Sigmoid colon (tissue), 4 donors: Measurements from ENCODE around the gene LCLAT1.

Experiments used
- EP300 ChIP-seq, 4 donors: sonication (generic); formaldehyde crosslinking; IDR thresholded peaks; one replicate each; pipeline ENCODE4 v1.6.1; 2017; ENCODE audit warnings: antibody characterized with exemption in 4 of 4
- POLR2A ChIP-seq, 2 donors: fragments of 450-650 bp; IDR thresholded peaks; one replicate each; pipeline ENCODE4 v1.6.1; 2016; ENCODE audit warnings: antibody characterized with exemption in 2 of 2, mild to moderate bottlenecking in 2 of 2, moderate library complexity in 2 of 2
- POLR2AphosphoS5 ChIP-seq, 4 donors: sonication (generic); formaldehyde crosslinking; IDR thresholded peaks; one replicate each; pipeline ENCODE4 v1.6.1; 2017; ENCODE audit warnings: antibody characterized with exemption in 4 of 4
- TF ChIP-seq, protein P1 (sequence below), 4 experiments: fragments of 450-650 bp in 3 of 4; fragments of 200-600 bp in 1 of 4; IDR thresholded peaks; one replicate each; pipeline ENCODE4 v1.5.1; 2016 to 2019; ENCODE audit warnings: antibody characterized with exemption in 4 of 4, mild to moderate bottlenecking in 3 of 4, moderate library complexity in 2 of 4

DNA sequence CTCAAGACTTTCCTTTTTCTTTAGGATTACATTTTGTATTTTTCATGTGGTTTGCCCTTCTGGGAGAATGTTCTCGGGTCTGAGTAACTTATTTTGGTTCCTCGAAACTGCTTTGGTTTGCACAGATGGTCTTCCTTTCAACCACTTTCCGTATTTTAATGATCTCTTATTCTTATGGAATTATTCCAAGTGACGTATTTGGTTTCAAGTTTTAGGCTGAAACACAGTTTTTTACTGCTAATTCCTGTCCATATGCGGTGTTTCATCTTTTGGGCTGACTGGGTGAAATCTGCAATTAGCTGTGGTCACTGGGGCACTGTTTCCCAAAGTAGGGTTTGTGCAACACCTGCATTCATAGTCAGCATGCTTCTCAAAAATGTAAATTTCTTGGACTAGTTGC lies 237.5 kb downstream of the LCLAT1 start:
- TF ChIP-seq, protein P1, sequence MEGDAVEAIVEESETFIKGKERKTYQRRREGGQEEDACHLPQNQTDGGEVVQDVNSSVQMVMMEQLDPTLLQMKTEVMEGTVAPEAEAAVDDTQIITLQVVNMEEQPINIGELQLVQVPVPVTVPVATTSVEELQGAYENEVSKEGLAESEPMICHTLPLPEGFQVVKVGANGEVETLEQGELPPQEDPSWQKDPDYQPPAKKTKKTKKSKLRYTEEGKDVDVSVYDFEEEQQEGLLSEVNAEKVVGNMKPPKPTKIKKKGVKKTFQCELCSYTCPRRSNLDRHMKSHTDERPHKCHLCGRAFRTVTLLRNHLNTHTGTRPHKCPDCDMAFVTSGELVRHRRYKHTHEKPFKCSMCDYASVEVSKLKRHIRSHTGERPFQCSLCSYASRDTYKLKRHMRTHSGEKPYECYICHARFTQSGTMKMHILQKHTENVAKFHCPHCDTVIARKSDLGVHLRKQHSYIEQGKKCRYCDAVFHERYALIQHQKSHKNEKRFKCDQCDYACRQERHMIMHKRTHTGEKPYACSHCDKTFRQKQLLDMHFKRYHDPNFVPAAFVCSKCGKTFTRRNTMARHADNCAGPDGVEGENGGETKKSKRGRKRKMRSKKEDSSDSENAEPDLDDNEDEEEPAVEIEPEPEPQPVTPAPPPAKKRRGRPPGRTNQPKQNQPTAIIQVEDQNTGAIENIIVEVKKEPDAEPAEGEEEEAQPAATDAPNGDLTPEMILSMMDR (IDR thresholded peaks at IDR 0.05), result no peak
- TF ChIP-seq POLR2A (IDR thresholded peaks at IDR 0.05) (no peak), POLR2AphosphoS5 (IDR thresholded peaks at IDR 0.05) (no peak), EP300 (IDR thresholded peaks at IDR 0.05) (no peak)
